NCI-H128 (cell line): ENCODE results near the gene SSTR5.

ENCODE experiments used
- DNase-seq: peaks from one replicate; lab custom pipeline; 2025; ENCODE audit not compliant: unreplicated experiment; lab: John Stamatoyannopoulos, UW

The SSTR5 gene

GRCh38 chr16:1054660-1055556, 17.6 kb upstream of the SSTR5 start:
- no peak for DNase-seq

- DNase-seq, result no peak
Observed at GRCh38 chr16:1055557-1055924, 17.0 kb upstream of the SSTR5 start.

GRCh38 chr16:1056196-1056595, 16.4 kb upstream of the SSTR5 start:
- no peak for DNase-seq

- no peak for DNase-seq
Observed at GRCh38 chr16:1057252-1057932, 15.2 kb upstream of the SSTR5 start.

- DNase-seq, result no peak
Observed at GRCh38 chr16:1058216-1058615, 14.3 kb upstream of the SSTR5 start.

- no peak for DNase-seq
Observed at GRCh38 chr16:1059310-1059709, 13.2 kb upstream of the SSTR5 start.

GRCh38 chr16:1060416-1061340, 11.9 kb upstream of the SSTR5 start:
- DNase-seq, result no peak

- DNase-seq, result no peak
Observed at GRCh38 chr16:1061769-1062505, 10.6 kb upstream of the SSTR5 start.

GRCh38 chr16:1062895-1063294, 9.7 kb upstream of the SSTR5 start:
- no peak for DNase-seq

- DNase-seq, result no peak
Observed at GRCh38 chr16:1063728-1064127, 8.8 kb upstream of the SSTR5 start.

- no peak for DNase-seq
Observed at GRCh38 chr16:1065469-1066128, 6.9 kb upstream of the SSTR5 start.

- DNase-seq, result no peak
Observed at GRCh38 chr16:1066584-1067172, 5.9 kb upstream of the SSTR5 start.

- no peak for DNase-seq
Observed at GRCh38 chr16:1067629-1068028, 4.9 kb upstream of the SSTR5 start.

GRCh38 chr16:1068451-1068850, 4.1 kb upstream of the SSTR5 start:
- DNase-seq, result no peak

- no peak for DNase-seq
Observed at GRCh38 chr16:1069154-1069553, 3.4 kb upstream of the SSTR5 start.

- DNase-seq, result no peak
Observed at GRCh38 chr16:1070084-1070863, 2.3 kb upstream of the SSTR5 start.

- no peak for DNase-seq
Observed at GRCh38 chr16:1070864-1071408, 1.6 kb upstream of the SSTR5 start.

- no peak for DNase-seq
Observed at GRCh38 chr16:1071561-1072225, 854 bp upstream of the SSTR5 start.
